Keratinocyte (primary cell): ENCODE data around the gene SCN10A. TPM values are rescaled to one million over a fixed set of nuclear protein-coding genes. Genes with fewer than 3 reads are reported as not detected.

Source experiments
- DNase-seq: peaks from one replicate; pipeline ENCODE4 v3.0.0-alpha.2; 2011; ENCODE audit warnings: low read depth, missing footprints, low spot score
- FAIRE-seq: peaks from 2 replicates; lab custom pipeline; 2011; peaks lifted over from hg19 to GRCh38; lab: Jason Lieb, UNC
- H2AFZ ChIP-seq: 2 replicates; pipeline ENCODE4 v1.6.0; 2012; ENCODE audit warnings: low read length, control low read depth, inconsistent platforms; ENCODE audit not compliant: control insufficient read depth
- H3K27ac ChIP-seq: 2 replicates; pipeline ENCODE4 v1.5.1; 2011; ENCODE audit warnings: low read length; ENCODE audit not compliant: control insufficient read depth, insufficient read depth
- H3K27me3 ChIP-seq: 3 replicates; pipeline ENCODE4 v1.6.0; 2011; ENCODE audit warnings: low read length; ENCODE audit not compliant: control insufficient read depth, insufficient read depth; ENCODE audit errors: extremely low read depth
- H3K36me3 ChIP-seq, 2 experiments: 2 replicates in 1 of 2; 3 replicates in 1 of 2; pipeline ENCODE4 v1.5.1; 2011; ENCODE audit warnings: low read length in 2 of 2, mild to moderate bottlenecking in 1 of 2; ENCODE audit not compliant: control insufficient read depth in 2 of 2, insufficient read depth in 2 of 2; ENCODE audit errors: extremely low read depth in 1 of 2
- H3K4me1 ChIP-seq: 3 replicates; pipeline ENCODE4 v1.5.1; 2011; ENCODE audit warnings: low read length; ENCODE audit not compliant: control insufficient read depth, insufficient read depth; ENCODE audit errors: extremely low read depth
- H3K4me2 ChIP-seq: 3 replicates; pipeline ENCODE4 v1.6.0; 2011; ENCODE audit warnings: low read depth, low read length; ENCODE audit not compliant: control insufficient read depth, insufficient read depth; ENCODE audit errors: extremely low read depth
- H3K4me3 ChIP-seq, 3 experiments: fragments of 200-600 bp in 1 of 3; sonication (generic) in 1 of 3; 2 replicates in 2 of 3; 3 replicates in 1 of 3; pipeline ENCODE4 v1.5.1; 2011 to 2016; ENCODE audit warnings: low read length in 3 of 3, mild to moderate bottlenecking in 3 of 3, control low read depth in 2 of 3, inconsistent platforms in 1 of 3, low read depth in 1 of 3, mixed read lengths in 1 of 3, mixed run types in 1 of 3, moderate library complexity in 1 of 3; ENCODE audit not compliant: control insufficient read depth in 2 of 3, insufficient read depth in 2 of 3; ENCODE audit errors: extremely low read depth in 1 of 3
- H3K79me2 ChIP-seq: 2 replicates; pipeline ENCODE4 v1.6.0; 2012; ENCODE audit warnings: low read length; ENCODE audit not compliant: control insufficient read depth, insufficient read depth
- H3K9ac ChIP-seq: 3 replicates; pipeline ENCODE4 v1.6.0; 2011; ENCODE audit warnings: low read length; ENCODE audit not compliant: control insufficient read depth, insufficient read depth; ENCODE audit errors: extremely low read depth
- H3K9me1 ChIP-seq: 3 replicates; pipeline ENCODE4 v1.6.0; 2011; ENCODE audit warnings: low read length; ENCODE audit not compliant: control insufficient read depth, insufficient read depth; ENCODE audit errors: extremely low read depth
- H3K9me3 ChIP-seq: 2 replicates; pipeline ENCODE4 v1.5.1; 2012; ENCODE audit warnings: low read depth, low read length; ENCODE audit not compliant: control insufficient read depth
- H4K20me1 ChIP-seq: 3 replicates; pipeline ENCODE4 v1.6.0; 2011; ENCODE audit warnings: low read length; ENCODE audit not compliant: control insufficient read depth, insufficient read depth; ENCODE audit errors: extremely low read depth
- EZH2 ChIP-seq: IDR thresholded peaks from one replicate; pipeline ENCODE4 v1.6.1; 2012; ENCODE audit warnings: inconsistent platforms, mild to moderate bottlenecking, low read length, moderate library complexity
- dilution Hi-C: fragments of 300-500 bp; cut with MboI; formaldehyde crosslinking; loops from one replicate; pipeline ENCODE4 v1.7.0; 2020; ENCODE audit warnings: low sequenced_read_pairs; ENCODE audit not compliant: extremely low pct_ligation_motif_present
- polyA plus RNA-seq, 5 experiments: library from polyadenylated mRNA; depleted of rRNA in 3 of 5; stranded (reverse) in 3 of 5; stranded (forward) in 1 of 5; unstranded in 1 of 5; fragments of >200 nt; gene quantifications; 1 replicate in 1 of 5; 2 replicates in 3 of 5; 3 replicates in 1 of 5; pipeline versions ENCODE4 v1.2.1 to v1.2.3, GENCODE V29; 2011 to 2012; ENCODE audit warnings: missing spikeins in 2 of 5, low read depth in 1 of 5, low replicate concordance in 1 of 5
- TF ChIP-seq, protein P1 (sequence below), 3 experiments: IDR thresholded peaks in 1 of 3; conservative IDR thresholded peaks in 1 of 3; optimal IDR thresholded peaks in 1 of 3; 2 replicates in 2 of 3; 3 replicates in 1 of 3; pipeline versions ENCODE3 to v1.5.1; 2011; ENCODE audit warnings: low read length in 3 of 3, mild to moderate bottlenecking in 3 of 3, moderate library complexity in 2 of 3, control low read depth in 1 of 3, inconsistent platforms in 1 of 3; ENCODE audit not compliant: insufficient read depth in 2 of 3; ENCODE audit errors: extremely low read depth in 1 of 3

Gene SCN10A
- polyA plus RNA-seq, 1 donor (not counting 4 experiments of a cell fraction or from before 2014, with no cell fraction given), result not detected

DNA sequence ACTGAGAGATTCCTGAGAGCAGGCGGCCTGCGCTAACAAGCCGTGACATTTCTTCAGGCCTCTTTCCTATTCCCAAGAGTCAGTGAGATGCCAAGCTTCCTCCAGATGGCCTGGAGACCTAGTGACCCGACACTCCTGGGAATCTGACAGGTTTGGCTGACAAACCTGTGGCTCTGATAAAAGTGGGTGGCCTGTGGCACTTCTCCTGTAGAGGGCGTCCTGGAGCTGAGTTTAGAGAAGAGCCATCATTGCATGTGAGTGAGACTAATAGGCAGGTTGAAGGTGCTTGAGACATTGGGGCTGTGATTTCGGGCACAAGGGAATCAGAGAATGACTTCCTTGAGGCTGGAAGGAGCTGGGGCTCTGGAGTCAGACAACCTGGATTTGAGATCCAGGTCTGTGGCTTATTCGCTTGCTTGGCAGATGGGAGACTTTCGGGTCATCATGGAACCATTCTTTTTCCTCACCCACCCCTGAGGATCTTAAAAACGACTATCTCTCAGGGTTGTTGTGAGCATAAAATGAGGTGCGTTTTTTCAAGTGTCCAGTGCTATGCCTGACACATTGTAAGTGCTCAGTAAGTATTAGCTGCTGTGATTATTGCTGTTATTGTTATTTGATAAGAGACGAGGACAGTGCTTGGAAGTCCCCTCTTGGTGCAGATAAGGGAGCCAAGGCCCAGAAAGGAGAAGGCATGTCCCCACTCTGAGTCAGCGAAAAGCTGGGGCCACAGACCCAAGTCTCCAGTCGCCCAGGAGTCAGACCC, 77.2 kb downstream of the SCN10A start:
- TF ChIP-seq, protein P1, sequence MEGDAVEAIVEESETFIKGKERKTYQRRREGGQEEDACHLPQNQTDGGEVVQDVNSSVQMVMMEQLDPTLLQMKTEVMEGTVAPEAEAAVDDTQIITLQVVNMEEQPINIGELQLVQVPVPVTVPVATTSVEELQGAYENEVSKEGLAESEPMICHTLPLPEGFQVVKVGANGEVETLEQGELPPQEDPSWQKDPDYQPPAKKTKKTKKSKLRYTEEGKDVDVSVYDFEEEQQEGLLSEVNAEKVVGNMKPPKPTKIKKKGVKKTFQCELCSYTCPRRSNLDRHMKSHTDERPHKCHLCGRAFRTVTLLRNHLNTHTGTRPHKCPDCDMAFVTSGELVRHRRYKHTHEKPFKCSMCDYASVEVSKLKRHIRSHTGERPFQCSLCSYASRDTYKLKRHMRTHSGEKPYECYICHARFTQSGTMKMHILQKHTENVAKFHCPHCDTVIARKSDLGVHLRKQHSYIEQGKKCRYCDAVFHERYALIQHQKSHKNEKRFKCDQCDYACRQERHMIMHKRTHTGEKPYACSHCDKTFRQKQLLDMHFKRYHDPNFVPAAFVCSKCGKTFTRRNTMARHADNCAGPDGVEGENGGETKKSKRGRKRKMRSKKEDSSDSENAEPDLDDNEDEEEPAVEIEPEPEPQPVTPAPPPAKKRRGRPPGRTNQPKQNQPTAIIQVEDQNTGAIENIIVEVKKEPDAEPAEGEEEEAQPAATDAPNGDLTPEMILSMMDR (optimal IDR thresholded peaks at IDR 0.05 in 1 of 3, IDR thresholded peaks at IDR 0.05 in 1 of 3, conservative IDR thresholded peaks at IDR 0.05 in 1 of 3; ENCODE audit: extremely low read depth in 1 of 3, insufficient read depth in 2 of 3, low read length in 3 of 3), result peak; percentile 73 to 77 (median 74)
- no peak for TF ChIP-seq EZH2
- H3K9ac ChIP-seq, result no peak overlapping the region
- no peaks in the 10 kb centered on the region for H4K20me1 ChIP-seq
- H3K36me3 ChIP-seq, result no peaks in the 10 kb centered on the region
- H2AFZ ChIP-seq, result no peak overlapping the region
- H3K4me3 ChIP-seq, result no peak overlapping the region
- no peak overlapping the region for H3K27ac ChIP-seq
- dilution Hi-C loops, result no loop called here
- DNase-seq, result no peak
- H3K4me2 ChIP-seq, result no peak overlapping the region
- H3K9me1 ChIP-seq, result no peaks in the 10 kb centered on the region
- no peaks in the 10 kb centered on the region for H3K79me2 ChIP-seq
- H3K9me3 ChIP-seq, result no peaks in the 10 kb centered on the region
- H3K27me3 ChIP-seq, result no peaks in the 10 kb centered on the region
- FAIRE-seq, result no peak
- H3K4me1 ChIP-seq, result no peaks in the 10 kb centered on the region

DNA sequence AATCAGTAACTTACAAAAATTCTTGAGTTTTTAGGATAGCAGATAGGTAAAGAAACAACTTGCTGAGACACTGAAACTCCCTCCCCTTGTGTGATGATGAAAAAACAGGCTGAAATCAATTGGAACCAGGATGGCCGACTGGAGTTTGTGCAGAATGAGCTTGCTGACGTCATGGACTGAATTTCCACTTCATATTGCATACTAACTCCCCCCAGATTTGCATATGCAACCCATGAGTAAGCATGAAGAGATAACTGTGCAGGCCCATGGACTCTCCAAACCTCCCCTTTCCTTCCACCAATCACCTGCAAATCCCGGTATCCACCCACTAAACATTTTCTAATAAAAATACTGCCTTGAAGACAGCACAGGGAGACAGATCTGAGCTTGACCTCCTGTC, 84.5 kb downstream of the SCN10A start:
- no peaks in the 10 kb centered on the region for H3K36me3 ChIP-seq
- dilution Hi-C loops, result no loop called here
- FAIRE-seq, result no peak

More for the DNA sequence above, 84.5 kb downstream of the SCN10A start:
- Histone ChIP-seq H3K9ac (no peak overlapping the region), H3K4me1 (no peaks in the 10 kb centered on the region), H4K20me1 (no peaks in the 10 kb centered on the region), H3K9me3 (no peaks in the 10 kb centered on the region), H3K9me1 (no peaks in the 10 kb centered on the region), H3K79me2 (no peaks in the 10 kb centered on the region), H3K27me3 (peaks cover 9% of the 10 kb centered on the region), H3K4me2 (no peak overlapping the region), H3K4me3 (no peak overlapping the region), H3K27ac (no peak overlapping the region), H2AFZ (no peak overlapping the region)
- TF ChIP-seq EZH2, result no peak
- TF ChIP-seq, protein P1 (optimal IDR thresholded peaks at IDR 0.05 in 1 of 3, IDR thresholded peaks at IDR 0.05 in 1 of 3, conservative IDR thresholded peaks at IDR 0.05 in 1 of 3; ENCODE audit: extremely low read depth in 1 of 3, insufficient read depth in 2 of 3, low read length in 3 of 3), result no peak
- DNase-seq, result no peak
